ENCODE measurements around the gene C3. TPM values are rescaled to one million over a fixed set of nuclear protein-coding genes. Genes with fewer than 3 reads are reported as not detected.

Gene C3
- total and polyA plus RNA-seq, 2 of the 13 experiments (the other 11 are each of a cell fraction or from before 2014, with no cell fraction given): 1,455 to 6,272 TPM

- TF ChIP-seq SAFB2 (CRISPR knock-in tag; IDR thresholded peaks at IDR 0.05; ENCODE audit: borderline replicate concordance, low read depth) (peak; percentile 16; the same call in 1 of the 2 replicates), ZNF333 (CRISPR knock-in tag; IDR thresholded peaks at IDR 0.05; ENCODE audit: borderline replicate concordance) (peak; percentile 88; the same call in 1 of the 2 replicates), REL (CRISPR knock-in tag; conservative IDR thresholded peaks at IDR 0.05) (no peak), ZNF547 (CRISPR knock-in tag; IDR thresholded peaks at IDR 0.05) (peak; percentile 21), PHF8 (CRISPR knock-in tag; IDR thresholded peaks at IDR 0.05) (peak; percentile 12; the same call in 1 of the 2 replicates), ZNF790 (CRISPR knock-in tag; IDR thresholded peaks at IDR 0.05; ENCODE audit: borderline replicate concordance) (peak; percentile 35; the same call in 1 of the 2 replicates), CENPT (CRISPR knock-in tag; IDR thresholded peaks at IDR 0.05; ENCODE audit: low read depth) (no peak), MAZ (IDR thresholded peaks at IDR 0.05; ENCODE audit: borderline replicate concordance, low read depth, low read length) (peak; percentile 71; the same call in 1 of the 2 replicates), MAZ (CRISPR knock-in tag; IDR thresholded peaks at IDR 0.05; ENCODE audit: low read depth) (peak; percentile 52; the same call in 1 of the 2 replicates), MEIS2 (CRISPR knock-in tag; IDR thresholded peaks at IDR 0.05) (no peak), HES4 (CRISPR knock-in tag; IDR thresholded peaks at IDR 0.05; ENCODE audit: borderline replicate concordance) (0 out of 2 replicates have a peak, but pooled peaks have one; percentile 50), NFKB2 (CRISPR knock-in tag; IDR thresholded peaks at IDR 0.05; ENCODE audit: borderline replicate concordance) (no peak; the same call in 1 of the 2 replicates), MYC (CRISPR knock-in tag; IDR thresholded peaks at IDR 0.05; ENCODE audit: borderline replicate concordance) (peak; percentile 57), ZNF235 (CRISPR knock-in tag; IDR thresholded peaks at IDR 0.05; ENCODE audit: borderline replicate concordance) (peak; percentile 84; the same call in 1 of the 2 replicates), ZNF317 (CRISPR knock-in tag; IDR thresholded peaks at IDR 0.05) (peak; percentile 79), RFXAP (CRISPR knock-in tag; IDR thresholded peaks at IDR 0.05; ENCODE audit: borderline replicate concordance) (no peak)
- TF ChIP-seq, protein P1, sequence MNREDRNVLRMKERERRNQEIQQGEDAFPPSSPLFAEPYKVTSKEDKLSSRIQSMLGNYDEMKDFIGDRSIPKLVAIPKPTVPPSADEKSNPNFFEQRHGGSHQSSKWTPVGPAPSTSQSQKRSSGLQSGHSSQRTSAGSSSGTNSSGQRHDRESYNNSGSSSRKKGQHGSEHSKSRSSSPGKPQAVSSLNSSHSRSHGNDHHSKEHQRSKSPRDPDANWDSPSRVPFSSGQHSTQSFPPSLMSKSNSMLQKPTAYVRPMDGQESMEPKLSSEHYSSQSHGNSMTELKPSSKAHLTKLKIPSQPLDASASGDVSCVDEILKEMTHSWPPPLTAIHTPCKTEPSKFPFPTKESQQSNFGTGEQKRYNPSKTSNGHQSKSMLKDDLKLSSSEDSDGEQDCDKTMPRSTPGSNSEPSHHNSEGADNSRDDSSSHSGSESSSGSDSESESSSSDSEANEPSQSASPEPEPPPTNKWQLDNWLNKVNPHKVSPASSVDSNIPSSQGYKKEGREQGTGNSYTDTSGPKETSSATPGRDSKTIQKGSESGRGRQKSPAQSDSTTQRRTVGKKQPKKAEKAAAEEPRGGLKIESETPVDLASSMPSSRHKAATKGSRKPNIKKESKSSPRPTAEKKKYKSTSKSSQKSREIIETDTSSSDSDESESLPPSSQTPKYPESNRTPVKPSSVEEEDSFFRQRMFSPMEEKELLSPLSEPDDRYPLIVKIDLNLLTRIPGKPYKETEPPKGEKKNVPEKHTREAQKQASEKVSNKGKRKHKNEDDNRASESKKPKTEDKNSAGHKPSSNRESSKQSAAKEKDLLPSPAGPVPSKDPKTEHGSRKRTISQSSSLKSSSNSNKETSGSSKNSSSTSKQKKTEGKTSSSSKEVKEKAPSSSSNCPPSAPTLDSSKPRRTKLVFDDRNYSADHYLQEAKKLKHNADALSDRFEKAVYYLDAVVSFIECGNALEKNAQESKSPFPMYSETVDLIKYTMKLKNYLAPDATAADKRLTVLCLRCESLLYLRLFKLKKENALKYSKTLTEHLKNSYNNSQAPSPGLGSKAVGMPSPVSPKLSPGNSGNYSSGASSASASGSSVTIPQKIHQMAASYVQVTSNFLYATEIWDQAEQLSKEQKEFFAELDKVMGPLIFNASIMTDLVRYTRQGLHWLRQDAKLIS (CRISPR knock-in tag; IDR thresholded peaks at IDR 0.05): 0 out of 2 replicates have a peak, but pooled peaks have one; percentile 38
- TF ChIP-seq, protein P2, sequence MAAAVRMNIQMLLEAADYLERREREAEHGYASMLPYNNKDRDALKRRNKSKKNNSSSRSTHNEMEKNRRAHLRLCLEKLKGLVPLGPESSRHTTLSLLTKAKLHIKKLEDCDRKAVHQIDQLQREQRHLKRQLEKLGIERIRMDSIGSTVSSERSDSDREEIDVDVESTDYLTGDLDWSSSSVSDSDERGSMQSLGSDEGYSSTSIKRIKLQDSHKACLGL (CRISPR knock-in tag; IDR thresholded peaks at IDR 0.05): peak; percentile 72; the same call in 1 of the 2 replicates
- TF ChIP-seq, protein P3, sequence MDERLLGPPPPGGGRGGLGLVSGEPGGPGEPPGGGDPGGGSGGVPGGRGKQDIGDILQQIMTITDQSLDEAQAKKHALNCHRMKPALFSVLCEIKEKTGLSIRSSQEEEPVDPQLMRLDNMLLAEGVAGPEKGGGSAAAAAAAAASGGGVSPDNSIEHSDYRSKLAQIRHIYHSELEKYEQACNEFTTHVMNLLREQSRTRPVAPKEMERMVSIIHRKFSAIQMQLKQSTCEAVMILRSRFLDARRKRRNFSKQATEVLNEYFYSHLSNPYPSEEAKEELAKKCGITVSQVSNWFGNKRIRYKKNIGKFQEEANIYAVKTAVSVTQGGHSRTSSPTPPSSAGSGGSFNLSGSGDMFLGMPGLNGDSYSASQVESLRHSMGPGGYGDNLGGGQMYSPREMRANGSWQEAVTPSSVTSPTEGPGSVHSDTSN (CRISPR knock-in tag; IDR thresholded peaks at IDR 0.05): no peak
- TF ChIP-seq, protein P4, sequence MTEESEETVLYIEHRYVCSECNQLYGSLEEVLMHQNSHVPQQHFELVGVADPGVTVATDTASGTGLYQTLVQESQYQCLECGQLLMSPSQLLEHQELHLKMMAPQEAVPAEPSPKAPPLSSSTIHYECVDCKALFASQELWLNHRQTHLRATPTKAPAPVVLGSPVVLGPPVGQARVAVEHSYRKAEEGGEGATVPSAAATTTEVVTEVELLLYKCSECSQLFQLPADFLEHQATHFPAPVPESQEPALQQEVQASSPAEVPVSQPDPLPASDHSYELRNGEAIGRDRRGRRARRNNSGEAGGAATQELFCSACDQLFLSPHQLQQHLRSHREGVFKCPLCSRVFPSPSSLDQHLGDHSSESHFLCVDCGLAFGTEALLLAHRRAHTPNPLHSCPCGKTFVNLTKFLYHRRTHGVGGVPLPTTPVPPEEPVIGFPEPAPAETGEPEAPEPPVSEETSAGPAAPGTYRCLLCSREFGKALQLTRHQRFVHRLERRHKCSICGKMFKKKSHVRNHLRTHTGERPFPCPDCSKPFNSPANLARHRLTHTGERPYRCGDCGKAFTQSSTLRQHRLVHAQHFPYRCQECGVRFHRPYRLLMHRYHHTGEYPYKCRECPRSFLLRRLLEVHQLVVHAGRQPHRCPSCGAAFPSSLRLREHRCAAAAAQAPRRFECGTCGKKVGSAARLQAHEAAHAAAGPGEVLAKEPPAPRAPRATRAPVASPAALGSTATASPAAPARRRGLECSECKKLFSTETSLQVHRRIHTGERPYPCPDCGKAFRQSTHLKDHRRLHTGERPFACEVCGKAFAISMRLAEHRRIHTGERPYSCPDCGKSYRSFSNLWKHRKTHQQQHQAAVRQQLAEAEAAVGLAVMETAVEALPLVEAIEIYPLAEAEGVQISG (CRISPR knock-in tag; IDR thresholded peaks at IDR 0.05): peak; percentile 52
Measured at GRCh38 chr19:6752256-6753177, 32.1 kb upstream of the C3 start (continued).
